HG03558 (cell line): ENCODE data around the gene MACROD2.
"Not testable (repeated sequence)": the region's sequence is repeated elsewhere in the genome, so short reads cannot be mapped to it uniquely, and the experiment has no call there.

ENCODE experiments used
- ATAC-seq: cut with Tn5 transposase; IDR thresholded peaks from one replicate; pipeline ENCODE4 v1.9.1; 2021; ENCODE audit warnings: moderate number of reproducible peaks; ENCODE audit not compliant: unreplicated experiment; ENCODE audit errors: extremely low read depth

MACROD2 gene

DNA sequence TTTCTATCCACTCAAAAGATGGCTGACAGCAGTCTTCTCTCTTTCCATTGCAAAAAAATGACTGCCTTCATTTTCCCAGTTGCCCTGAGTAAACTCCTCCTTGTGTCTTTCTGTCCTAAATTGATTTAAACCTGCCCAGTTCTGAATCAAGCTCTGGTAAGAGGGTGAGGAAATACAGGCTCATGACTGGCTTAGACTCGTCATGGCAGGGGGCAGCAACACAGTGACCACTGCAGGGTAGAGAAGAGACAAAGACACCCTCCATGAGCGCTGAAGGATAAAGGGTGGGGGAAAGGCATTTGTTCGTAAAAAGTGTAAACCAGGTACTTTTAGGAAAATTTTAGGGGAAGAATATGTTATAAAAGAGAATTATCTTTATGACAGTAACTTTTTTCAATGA lies 1080.3 kb downstream of the MACROD2 start:
- no peak for ATAC-seq

DNA sequence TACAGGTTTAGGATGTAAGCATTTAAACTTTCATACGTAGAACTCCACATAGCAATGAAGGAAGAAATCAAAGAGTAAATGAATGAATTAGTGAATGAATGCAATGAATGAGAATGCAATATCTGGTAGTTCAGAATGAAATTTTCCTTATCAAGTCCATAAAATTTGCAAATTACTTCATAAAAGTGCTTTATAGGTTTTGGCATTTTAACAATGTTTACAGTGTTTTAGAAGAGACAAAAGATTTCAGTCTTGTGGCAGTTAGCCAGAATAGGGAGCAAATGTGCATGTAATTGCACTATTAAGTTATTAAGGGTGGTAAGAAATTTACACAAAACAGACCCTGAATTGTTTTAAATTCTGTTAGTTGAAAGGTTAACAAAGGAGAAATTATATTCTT lies 1081.5 kb downstream of the MACROD2 start:
- ATAC-seq = no peak

DNA sequence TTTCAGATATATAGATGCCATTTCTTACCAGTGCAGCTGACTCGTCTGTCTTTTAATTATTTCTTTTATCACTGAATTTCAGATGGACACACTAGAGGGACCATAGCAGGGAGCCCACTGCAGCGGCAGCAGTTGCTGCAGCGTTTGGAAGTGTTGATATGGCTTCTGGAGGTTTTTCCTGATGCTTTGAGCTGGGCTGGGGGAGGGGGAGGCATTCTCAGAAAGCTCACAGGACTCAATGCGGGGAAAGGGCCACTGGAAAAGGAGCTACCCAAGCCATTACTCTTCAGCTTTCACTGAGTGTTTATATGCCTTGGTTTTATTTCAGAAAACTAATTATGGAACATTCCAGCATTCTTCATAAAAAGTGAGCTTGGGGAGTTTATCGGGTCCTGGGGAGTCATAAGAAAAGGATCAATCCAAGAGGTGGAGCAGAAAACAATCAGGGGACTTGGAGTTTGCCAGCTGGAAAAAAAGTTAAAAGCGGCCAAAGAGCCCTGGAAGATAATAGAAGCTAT lies 1082.5 kb downstream of the MACROD2 start:
- no peak for ATAC-seq

DNA sequence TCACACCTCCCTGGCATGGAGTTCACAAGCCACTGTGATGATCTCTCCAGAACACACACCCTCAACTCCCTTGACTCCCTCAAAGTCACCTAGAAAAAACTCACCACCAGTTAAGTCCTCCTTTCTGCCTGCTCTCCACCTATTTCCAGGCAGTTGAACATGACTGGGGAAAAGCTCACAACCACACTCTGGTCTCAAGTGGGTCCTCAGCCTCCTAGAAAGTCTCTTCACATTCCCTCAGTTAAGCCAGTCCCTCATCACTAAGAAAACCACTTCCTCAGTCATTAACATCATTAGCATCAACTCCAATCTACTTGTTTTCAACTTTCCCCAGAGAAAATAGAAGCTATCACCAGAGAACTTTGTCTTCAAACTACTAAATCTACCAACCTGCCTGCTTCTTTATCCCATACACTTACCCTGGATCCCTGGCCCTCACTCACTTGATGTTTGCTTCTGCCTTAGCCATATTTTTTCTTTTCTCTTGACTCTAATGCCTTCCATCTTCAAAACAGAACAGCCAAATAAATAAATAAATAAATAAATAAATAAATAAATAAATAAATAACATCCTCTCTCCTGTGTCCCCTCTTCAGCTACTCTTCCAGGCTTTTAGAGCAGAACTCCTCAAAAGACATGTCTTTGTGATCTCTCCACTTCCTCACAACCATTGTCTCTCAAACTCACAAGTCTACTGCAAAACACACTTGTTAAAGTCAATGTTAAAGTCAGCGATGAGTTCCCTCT lies 1084.5 kb downstream of the MACROD2 start:
- ATAC-seq = no peak

DNA sequence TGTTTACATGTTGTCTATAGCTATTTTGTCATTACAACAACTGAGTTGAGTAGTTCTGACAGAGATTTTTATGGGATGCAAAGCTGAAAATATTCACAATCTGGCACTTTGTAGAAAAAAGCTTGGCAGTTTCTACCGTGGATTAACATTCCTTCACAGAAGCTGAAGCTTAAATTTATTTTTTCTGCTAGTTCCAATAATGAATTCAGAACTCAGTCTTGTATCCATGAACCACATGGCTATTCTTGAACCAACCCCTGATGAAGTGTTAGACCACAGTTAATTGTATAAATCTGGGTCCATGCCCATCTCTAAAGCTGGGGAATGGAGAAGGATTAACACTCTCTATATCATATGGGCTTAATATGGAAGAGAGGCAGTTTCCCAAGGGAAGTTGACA lies 1085.9 kb downstream of the MACROD2 start:
- no peak for ATAC-seq

DNA sequence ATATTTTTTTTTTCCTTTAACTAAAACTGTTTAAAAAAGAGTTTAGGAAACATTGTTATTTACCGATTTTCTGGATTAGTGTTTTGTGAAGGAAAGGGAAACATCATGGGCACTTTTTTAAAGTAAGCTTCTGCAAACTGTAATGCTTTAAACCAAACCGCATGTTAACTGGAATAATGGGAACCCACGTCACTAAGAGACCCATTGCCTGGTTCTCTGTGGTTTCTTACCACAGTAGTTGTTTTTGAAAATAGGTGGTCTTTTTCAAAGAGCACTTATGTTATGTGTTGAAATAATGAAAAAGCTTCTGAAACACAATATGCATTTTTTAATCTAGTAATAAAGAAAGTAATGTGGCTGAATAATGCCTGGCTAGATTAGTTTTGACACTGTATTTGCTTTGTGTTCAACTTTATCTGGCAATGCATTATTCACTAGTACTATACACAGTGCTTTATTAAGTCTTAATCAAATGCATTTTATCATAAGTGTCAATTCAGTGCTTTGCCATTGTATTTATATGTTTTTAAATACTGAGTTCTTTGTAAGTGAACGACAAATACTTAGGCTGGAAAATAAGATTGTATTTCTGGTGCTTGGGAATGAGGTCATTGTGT lies 1096.2 kb downstream of the MACROD2 start:
- no peak for ATAC-seq

DNA sequence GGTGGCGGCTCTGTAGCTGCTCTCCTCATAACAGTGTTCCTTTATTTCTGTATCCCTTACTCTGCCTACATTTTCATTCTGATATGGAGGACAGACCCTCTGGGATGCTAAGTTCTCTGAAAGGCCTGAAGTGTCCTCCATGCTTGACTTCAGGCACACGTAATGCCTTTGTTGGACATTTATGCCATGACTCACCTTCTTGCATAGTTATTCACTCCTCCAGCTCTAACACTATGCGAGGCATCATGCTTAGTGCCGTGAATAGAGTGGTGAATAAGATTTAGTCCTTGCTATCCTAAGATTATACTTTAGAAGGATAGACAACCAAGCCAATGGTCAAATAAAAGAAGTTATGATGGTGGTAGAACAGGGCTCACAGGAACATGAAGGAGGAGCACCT lies 1103.0 kb downstream of the MACROD2 start:
- no peak for ATAC-seq

DNA sequence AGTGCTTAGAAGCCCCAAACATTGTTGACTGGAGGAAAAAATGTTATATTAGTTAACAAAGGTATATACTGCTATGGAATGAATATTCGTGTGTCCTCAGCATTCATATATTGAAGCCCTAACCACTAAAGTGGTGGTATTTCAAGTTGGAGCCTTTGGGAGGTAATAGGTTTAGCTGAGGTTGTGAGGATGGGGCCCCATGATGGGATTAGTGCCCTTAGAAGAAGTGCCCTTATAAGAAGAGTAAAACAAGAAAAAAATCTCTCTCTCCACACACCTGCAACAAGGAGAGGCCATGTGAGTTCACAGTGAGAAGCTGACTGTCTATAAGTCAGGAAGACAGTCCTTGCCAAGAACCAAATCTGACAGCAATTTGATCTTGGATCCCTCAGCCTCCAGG lies 1103.8 kb downstream of the MACROD2 start:
- ATAC-seq = no peak

DNA sequence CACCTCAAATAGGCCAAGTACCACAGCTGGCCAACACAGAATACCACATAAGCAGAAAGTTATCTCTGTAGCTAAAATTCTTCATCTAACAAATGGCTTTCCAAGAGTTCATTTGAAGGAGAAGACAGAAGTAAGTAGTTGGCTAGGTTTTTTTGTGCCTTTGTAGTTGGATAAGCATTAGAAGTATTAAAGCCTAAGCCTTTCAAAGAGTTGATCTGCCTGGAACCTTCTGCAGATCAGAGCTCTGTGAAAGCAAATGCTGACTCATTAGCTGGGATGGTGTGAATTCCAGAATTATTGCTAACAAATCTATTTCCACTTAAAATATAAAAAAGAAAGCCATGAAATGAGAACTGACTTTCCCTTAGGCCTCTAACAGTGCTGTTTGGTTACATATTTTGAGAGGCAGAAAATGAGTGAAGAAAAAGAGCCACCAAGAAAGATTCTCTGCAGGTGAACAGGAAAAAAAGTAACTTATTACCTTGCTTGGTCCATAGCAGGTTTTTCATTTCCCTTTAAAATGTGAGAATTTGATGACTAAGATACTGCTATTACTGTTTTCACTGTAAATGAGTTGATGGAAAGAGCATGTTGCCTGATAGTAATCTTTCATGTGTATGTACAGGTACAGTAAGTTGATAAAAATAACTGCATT lies 1105.3 kb downstream of the MACROD2 start:
- no peak for ATAC-seq

DNA sequence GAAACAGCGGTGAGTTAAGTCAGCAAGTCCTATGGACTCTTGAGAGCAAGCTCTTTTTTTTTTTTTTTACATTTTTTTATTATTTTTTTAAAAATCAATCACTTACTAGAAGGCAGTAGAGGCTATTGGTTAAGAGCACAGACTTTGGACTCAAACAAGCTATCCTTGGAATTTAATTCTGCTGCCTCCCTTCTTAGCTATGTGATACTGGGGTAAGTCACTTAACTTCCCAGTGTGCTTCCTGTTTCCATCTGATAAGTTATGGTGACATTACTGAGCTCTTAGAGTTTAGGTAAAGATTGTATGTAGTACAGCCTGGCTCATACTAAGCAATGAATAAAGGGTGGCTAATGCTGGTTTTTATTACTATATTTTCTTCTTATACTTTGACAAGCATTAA lies 1112.6 kb downstream of the MACROD2 start:
- no peak for ATAC-seq

DNA sequence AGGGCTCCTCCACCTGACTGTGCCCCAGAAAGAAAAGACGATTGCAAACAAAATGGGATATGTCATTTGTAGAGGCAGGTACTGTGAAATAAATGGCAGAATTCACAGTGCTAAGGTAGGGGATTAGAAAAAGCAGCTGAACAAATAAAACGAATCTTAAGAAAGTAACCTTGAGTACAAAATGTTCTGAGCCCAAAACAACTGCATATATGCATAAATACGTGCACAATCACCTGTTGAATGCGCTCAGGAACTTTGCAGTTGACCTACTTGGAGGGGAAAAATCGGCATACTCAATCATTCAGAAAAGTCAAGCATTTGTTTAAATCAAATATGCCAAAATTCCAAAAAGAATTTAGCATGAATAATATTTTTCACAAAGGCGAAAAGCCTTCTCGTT lies 1114.2 kb downstream of the MACROD2 start:
- ATAC-seq = no peak

DNA sequence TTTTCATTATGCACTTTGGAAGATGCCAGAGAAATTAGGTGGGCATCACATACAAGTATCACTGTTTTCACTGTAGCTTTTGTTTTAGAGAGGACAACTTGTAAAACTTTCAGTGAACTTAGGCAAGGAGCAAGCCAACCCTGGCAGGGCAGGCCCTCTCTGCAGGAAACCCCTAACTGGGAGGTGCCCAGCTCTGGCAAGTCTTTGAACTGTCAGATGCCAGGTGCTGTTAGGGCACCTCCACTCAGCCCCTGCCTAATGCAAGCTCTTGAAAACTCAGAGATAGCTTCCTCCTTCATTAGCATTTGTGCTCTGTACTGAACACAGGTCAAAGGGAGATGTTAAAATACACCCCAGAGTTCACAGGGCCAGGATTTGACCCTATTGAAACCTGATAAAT lies 1116.3 kb downstream of the MACROD2 start:
- no peak for ATAC-seq

DNA sequence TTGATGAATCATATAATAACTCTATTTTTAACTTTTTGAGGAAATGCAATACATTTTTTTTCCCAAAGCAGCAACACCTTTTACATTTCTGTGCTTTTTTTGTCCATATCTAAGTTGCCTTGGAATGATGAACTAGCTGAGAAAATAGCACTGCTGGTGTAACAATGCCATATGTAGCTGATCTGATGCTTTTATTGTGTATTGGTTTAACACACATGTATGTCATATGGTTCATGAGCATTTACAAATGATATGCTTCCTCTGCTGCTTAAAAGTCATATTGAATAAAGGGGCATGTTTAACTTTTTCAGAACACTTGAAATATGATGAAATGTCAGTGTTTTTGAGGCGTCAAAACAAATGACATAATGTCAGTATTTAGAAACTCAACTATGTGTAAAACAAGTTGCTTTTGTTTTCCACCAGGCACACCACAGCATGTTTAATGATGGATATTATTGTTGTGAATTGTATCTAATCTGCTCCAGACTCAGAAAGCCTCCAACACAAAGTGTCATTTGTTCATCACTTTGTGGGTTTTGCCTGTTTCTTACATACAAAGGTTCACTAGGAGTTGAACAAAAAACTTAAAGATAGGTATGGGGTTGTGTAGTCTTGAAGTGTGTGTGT lies 1117.9 kb downstream of the MACROD2 start:
- ATAC-seq = no peak

DNA sequence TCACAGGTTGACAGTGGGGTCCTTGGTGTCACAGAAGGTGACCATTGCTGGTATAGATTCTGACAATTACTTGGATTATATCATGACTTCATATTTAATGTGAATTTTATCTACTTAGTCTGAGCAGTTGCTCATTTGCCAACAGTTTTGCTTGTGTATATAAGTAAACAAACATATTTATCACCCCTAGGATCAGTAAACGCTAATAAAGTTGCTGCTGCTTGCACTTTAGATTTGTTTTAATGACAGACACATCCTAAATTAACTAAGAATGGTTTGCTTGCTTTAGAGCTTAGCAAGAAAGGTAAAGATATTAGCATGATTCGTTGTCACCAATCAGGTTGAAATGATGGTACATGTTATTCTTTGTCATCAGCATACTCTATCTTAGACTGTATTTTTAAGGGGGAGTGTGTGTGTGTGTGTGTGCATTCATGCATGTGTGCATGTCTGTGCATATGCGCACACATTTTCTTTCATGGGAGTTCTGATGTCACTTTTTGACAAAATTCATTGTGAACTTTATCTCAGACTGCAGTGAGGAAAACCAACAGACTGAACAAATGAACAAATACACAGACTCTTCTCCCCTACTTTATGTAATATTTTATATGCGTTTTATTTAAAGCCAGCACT lies 1124.7 kb downstream of the MACROD2 start:
- no peak for ATAC-seq

DNA sequence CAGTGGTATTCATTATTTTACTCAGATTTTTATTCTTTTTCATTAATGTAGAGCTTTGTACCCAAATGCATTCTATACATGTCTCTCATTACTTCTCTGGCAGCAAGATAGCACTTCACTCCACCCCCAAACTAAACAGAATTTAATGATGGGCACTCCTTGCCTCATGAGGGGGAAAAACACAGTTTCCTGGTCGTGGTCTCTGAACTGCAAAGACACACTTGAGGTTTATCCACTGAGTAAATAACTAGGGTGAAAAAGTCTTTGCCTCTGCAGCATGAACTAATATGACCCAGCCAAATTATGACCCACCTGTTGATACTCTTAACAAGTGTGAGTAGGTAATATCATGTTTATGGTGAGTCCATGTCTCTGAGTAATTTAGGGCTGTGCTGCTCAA lies 1127.3 kb downstream of the MACROD2 start:
- no peak for ATAC-seq

DNA sequence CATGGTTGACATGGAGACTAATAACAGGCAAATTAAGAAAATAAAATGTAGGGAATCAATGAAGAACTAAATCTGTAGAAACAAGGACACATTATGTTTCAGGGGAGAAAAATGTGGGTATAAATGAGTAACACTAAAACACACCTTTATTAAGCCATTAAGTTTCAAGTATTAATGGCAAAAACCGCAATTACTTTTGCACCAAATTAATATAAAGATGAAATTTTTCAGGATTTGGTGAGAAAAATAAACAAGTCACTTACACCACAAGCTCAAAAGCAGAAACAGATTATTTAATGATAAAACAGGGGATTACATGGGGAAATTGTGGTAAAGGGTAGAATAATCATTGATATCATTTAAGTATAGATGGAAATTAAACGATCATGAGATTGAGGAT lies 1135.9 kb downstream of the MACROD2 start:
- no peak for ATAC-seq

DNA sequence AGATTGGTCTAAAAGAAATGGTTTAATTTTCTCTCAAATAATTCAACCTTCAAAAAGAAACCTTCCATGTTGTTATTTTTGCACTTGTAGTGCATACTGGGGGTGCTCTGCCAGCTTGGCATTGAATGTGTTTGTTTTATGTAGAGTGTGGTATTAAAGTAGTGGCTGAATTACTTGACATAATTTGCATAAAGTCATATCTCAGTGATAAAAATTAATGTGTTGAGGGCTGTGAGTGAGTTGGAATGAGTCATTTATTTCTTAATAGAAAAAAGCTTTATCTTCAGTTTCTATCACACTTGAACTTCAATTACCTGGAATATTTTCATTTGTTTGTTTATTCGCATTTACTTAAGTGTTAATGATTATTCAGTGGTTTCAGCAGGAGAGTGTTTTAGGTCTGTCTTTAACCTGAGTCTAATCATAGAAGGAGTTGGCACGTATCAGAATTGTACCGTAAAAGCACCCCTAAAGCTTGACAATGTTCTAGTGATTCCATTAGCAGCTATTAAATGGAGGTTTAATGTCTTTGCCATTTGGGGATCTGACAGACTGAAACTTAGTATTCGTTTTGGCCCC lies 1143.3 kb downstream of the MACROD2 start:
- ATAC-seq = no peak

DNA sequence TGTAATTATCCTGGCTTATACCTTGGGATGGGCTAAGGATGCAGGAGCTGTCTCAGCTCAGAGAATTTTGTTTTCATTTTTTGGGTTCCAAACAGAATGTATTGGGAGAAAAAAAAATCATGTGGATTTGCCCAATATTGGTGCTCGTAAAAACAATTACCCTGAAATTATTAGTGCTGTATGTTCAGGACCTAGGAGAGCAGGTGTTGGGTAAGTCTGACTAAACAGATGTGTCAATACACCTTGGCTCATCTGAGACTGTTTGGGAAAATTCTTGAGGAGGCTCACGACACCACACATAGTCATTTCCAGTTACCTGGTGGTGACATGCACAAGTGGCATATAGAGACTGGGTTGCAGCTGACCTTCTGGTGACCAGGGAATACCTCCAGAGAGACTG lies 1144.2 kb downstream of the MACROD2 start:
- ATAC-seq = no peak

DNA sequence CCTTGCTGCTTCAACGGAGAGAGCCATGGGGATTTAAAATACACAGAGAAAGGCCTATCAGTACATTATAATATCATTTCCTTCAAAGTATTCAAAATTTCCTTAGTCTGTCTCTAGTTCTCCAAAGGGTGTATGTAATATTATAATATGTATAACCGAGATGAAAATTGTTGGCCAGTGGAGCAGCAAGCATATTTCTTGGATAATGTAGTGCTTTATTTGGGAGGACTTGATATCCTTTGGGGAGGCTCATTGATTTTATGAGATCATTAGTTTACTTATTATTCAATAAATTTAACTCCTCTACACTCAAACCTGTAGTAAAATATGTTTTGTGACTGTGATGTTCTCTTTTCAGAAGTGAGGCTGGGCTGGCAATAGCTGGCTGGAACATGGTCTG lies 1145.0 kb downstream of the MACROD2 start:
- ATAC-seq = no peak

DNA sequence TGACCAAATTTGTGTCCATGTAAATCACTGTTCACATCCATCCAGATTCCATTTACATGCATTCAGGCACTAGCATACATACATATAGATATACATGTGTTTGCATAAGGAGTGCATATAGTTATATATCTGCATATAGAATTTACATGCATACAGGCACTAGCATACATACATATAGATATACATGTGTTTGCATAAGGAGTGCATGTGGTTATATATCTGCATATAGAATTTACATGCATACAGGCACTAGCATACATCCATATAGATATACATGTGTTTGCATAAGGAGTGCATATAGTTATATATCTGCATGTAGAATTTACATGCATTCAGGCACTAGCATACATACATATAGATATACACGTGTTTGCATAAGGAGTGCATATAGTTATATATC lies 1145.6 kb downstream of the MACROD2 start:
- not testable (repeated sequence) for ATAC-seq
